Endothelial cell of umbilical vein (primary cell): ENCODE data around the gene GNAZ. TPM values are rescaled to one million over a fixed set of nuclear protein-coding genes. Genes with fewer than 3 reads are reported as not detected.

Source experiments
- BruUV-seq: library from RNA; stranded (reverse); fragments of 400-500 nt; replicated peaks from 2 replicates; lab custom pipeline; 2021; lab: Mats Ljungman, UMichigan
- CTCF ChIA-PET: fragments of 300-600, 350-600 bp; sonication (Branson Sonifier 250); formaldehyde crosslinking; loops from one replicate; lab custom pipeline; 2021; ENCODE audit warnings: antibody characterized with exemption, inconsistent platforms; lab: Charles Lee
- POLR2A ChIA-PET: fragments of 300-600, 350-600 bp; sonication (Branson Sonifier 250); formaldehyde crosslinking; loops from one replicate; lab custom pipeline; 2021; ENCODE audit warnings: antibody characterized with exemption, inconsistent platforms; lab: Charles Lee
- DNase-seq: peaks from one replicate; pipeline ENCODE4 v3.0.0-alpha.2; 2011; ENCODE audit warnings: low read depth, low spot score
- FAIRE-seq: peaks from 2 replicates; lab custom pipeline; 2011; peaks lifted over from hg19 to GRCh38; lab: Jason Lieb, UNC
- H2AFZ ChIP-seq: 2 replicates; pipeline ENCODE4 v1.6.0; 2012; ENCODE audit warnings: low read depth, low read length, control low read depth, inconsistent platforms
- H3K27ac ChIP-seq: 2 replicates; pipeline ENCODE4 v1.5.1; 2011; ENCODE audit warnings: low read depth, mild to moderate bottlenecking, control low read depth, low read length, moderate library complexity; ENCODE audit not compliant: insufficient read depth
- H3K27me3 ChIP-seq, 2 experiments: 2 replicates each; pipeline versions ENCODE4 v1.6.0 to v1.6.1; 2011; ENCODE audit warnings: low read length in 2 of 2, mixed read lengths in 1 of 2; ENCODE audit not compliant: control insufficient read depth in 2 of 2, insufficient read depth in 2 of 2
- H3K36me3 ChIP-seq, 2 experiments: 2 replicates in 1 of 2; 3 replicates in 1 of 2; pipeline ENCODE4 v1.5.1; 2011; ENCODE audit warnings: low read length in 2 of 2, mild to moderate bottlenecking in 1 of 2, moderate library complexity in 1 of 2; ENCODE audit not compliant: control insufficient read depth in 2 of 2, insufficient read depth in 2 of 2; ENCODE audit errors: extremely low read depth in 1 of 2
- H3K4me1 ChIP-seq: 3 replicates; pipeline ENCODE4 v1.5.1; 2011; ENCODE audit warnings: mild to moderate bottlenecking, low read length; ENCODE audit not compliant: control insufficient read depth, insufficient read depth; ENCODE audit errors: extremely low read depth
- H3K4me2 ChIP-seq: 2 replicates; pipeline ENCODE4 v1.6.1; 2011; ENCODE audit warnings: low read length, control low read depth, mixed read lengths; ENCODE audit not compliant: insufficient read depth
- H3K4me3 ChIP-seq, 3 experiments: fragments of 200-600 bp in 1 of 3; sonication (generic), shearing (Covaris generic) in 1 of 3; replicated peaks in 1 of 3; 2 replicates each; pipeline ENCODE4 v1.5.1; 2011 to 2016; ENCODE audit warnings: control low read depth in 3 of 3, low read length in 3 of 3, mild to moderate bottlenecking in 2 of 3, inconsistent platforms in 1 of 3, low read depth in 1 of 3, moderate library complexity in 1 of 3; ENCODE audit not compliant: insufficient read depth in 1 of 3
- H3K79me2 ChIP-seq: 2 replicates; pipeline ENCODE4 v1.6.0; 2012; ENCODE audit warnings: low read length, inconsistent platforms; ENCODE audit not compliant: control insufficient read depth, insufficient read depth
- H3K9ac ChIP-seq: replicated peaks from 2 replicates; pipeline ENCODE3; 2011; ENCODE audit warnings: low read length, control low read depth; ENCODE audit not compliant: insufficient read depth; ENCODE audit errors: extremely low read depth
- H3K9me1 ChIP-seq: replicated peaks from 3 replicates; pipeline ENCODE4 v1.6.0; 2011; ENCODE audit warnings: mild to moderate bottlenecking, low read length; ENCODE audit not compliant: control insufficient read depth, insufficient read depth; ENCODE audit errors: extremely low read depth
- H3K9me3 ChIP-seq: replicated peaks from 2 replicates; pipeline ENCODE4 v1.5.1; 2012; ENCODE audit warnings: low read length, inconsistent platforms; ENCODE audit not compliant: control insufficient read depth, insufficient read depth
- H4K20me1 ChIP-seq: replicated peaks from 2 replicates; pipeline ENCODE3; 2011; ENCODE audit warnings: mild to moderate bottlenecking, low read length; ENCODE audit not compliant: control insufficient read depth, insufficient read depth; ENCODE audit errors: extremely low read depth
- EZH2 ChIP-seq: IDR thresholded peaks from 2 replicates; pipeline ENCODE4 v1.6.1; 2012; ENCODE audit warnings: borderline replicate concordance, low read depth, mild to moderate bottlenecking, moderate library complexity, low read length, inconsistent platforms; ENCODE audit not compliant: severe bottlenecking
- FOS ChIP-seq: IDR thresholded peaks from 2 replicates; pipeline ENCODE4 v1.6.1; 2011; ENCODE audit warnings: mild to moderate bottlenecking, low read length, moderate library complexity, borderline replicate concordance; ENCODE audit not compliant: insufficient read depth
- GATA2 ChIP-seq: IDR thresholded peaks from 2 replicates; pipeline ENCODE4 v1.7.0; 2011; ENCODE audit warnings: low read depth, mild to moderate bottlenecking, moderate library complexity, mixed read lengths, low read length; ENCODE audit not compliant: insufficient read length, insufficient read depth
- JUN ChIP-seq: IDR thresholded peaks from 2 replicates; pipeline ENCODE4 v1.6.1; 2011; ENCODE audit warnings: borderline replicate concordance, low read depth; ENCODE audit not compliant: insufficient read length, insufficient read depth
- MYC ChIP-seq: IDR thresholded peaks from one replicate; pipeline ENCODE4 v1.6.1; 2011; ENCODE audit warnings: mild to moderate bottlenecking, low read depth, low read length
- POLR2A ChIP-seq: IDR thresholded peaks from 2 replicates; pipeline ENCODE4 v1.6.1; 2012; ENCODE audit warnings: low read depth, mild to moderate bottlenecking, control low read depth, low read length
- POLR2AphosphoS5 ChIP-seq: IDR thresholded peaks from 2 replicates; pipeline ENCODE4 v1.6.1; 2012; ENCODE audit warnings: low read depth, mild to moderate bottlenecking, control low read depth, low read length, moderate library complexity; ENCODE audit not compliant: insufficient read depth
- dilution Hi-C: fragments of 300-500 bp; cut with MboI; formaldehyde crosslinking; loops from one replicate; pipeline ENCODE4 v1.15.0; 2019; ENCODE audit warnings: low sequenced_read_pairs; ENCODE audit not compliant: extremely low pct_ligation_motif_present
- intact Hi-C: fragments of 100-400 bp; cut with micrococcal nuclease; formaldehyde crosslinking; loops from one replicate; pipeline ENCODE4 v1.10.0; 2022
- polyA plus RNA-seq, 4 experiments: library from polyadenylated mRNA; depleted of rRNA in 3 of 4; stranded (reverse) in 3 of 4; unstranded in 1 of 4; fragments of >200 nt; gene quantifications; 2 replicates each; pipeline versions ENCODE4 v1.2.1 to v1.2.3, GENCODE V29; 2011 to 2012; ENCODE audit warnings: missing spikeins in 1 of 4
- total RNA-seq: library from RNA; stranded (reverse); gene quantifications from 2 replicates; pipeline ENCODE4 v1.2.3, GENCODE V29; 2021
- TF ChIP-seq, protein P1 (sequence below): IDR thresholded peaks from 2 replicates; pipeline ENCODE4 v1.6.1; 2011; ENCODE audit not compliant: insufficient read depth, insufficient read length
- TF ChIP-seq, protein P2 (sequence below), 2 donors: IDR thresholded peaks; 1 replicate in 1 of 2; 2 replicates in 1 of 2; pipeline ENCODE4 v1.5.1; 2011; ENCODE audit warnings: low read length in 2 of 2, mild to moderate bottlenecking in 2 of 2, moderate library complexity in 2 of 2, control low read depth in 1 of 2, inconsistent platforms in 1 of 2, low read depth in 1 of 2; ENCODE audit not compliant: insufficient read depth in 1 of 2; ENCODE audit errors: extremely low read depth in 1 of 2

The GNAZ gene
- total and polyA plus RNA-seq, 2 donors (not counting 3 experiments of a cell fraction or from before 2014, with no cell fraction given) = 0.44 to 0.86 TPM

DNA sequence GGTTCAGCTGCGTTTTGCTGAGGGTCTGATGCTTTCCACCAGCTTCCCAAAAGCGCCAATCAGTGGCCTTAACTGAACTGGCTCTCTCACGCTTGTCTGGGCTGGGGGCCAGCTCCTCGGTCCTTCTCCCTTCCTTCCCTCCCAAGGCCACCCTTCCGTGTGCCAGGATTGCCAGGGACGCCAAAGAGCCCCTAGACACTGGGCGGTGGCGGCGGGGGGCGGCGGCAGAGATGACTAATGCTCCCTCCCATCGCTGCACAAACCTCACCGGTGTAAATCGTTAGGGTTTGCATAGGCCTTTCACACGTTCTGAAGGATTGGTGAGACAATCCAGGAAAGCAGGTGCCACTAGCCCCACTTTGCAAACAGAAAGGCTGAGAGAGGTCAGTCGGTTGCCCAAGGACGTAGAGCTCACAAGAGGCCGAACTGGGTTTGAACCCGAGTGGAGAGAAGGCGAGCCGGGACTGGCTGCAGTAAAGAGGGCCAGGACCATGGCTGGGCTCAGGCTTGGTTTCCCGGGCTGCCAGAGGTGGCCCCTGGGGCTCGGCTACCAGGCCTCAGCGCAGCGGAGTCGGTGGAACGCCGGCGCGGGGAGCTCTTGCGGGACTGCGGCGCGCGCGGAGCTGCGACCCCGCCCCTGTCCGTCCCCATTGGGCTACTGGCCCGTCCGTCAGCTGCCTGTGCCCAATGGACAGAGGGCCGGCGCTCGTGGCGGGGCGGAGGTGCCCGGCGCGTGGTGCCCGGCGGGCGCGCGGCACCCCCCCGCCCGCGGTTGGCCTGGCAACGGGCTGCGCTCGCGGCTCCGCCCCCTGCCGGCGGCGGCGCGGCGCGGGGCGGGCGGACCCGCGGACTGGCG, 589 bp upstream of the GNAZ start:
- Histone ChIP-seq H3K27ac (no peak overlapping the region), H3K27me3 (peaks cover 0 to 3% of the 10 kb centered on the region in 2 experiments), H3K36me3 (no peaks in the 10 kb centered on the region), H3K79me2 (no peaks in the 10 kb centered on the region), H3K4me3 (peak overlapping the region; percentile 40 to 76 (median 64)), H3K4me1 (peaks cover 6% of the 10 kb centered on the region), H2AFZ (peak overlapping the region; percentile 99), H3K9me1 (no peaks in the 10 kb centered on the region), H3K4me2 (peak overlapping the region; percentile 96), H3K9me3 (no peaks in the 10 kb centered on the region), H3K9ac (no peak overlapping the region), H4K20me1 (no peaks in the 10 kb centered on the region)
- DNase-seq (peak; percentile 88), FAIRE-seq (peak; percentile 69)
- intact Hi-C loops (no loop called here), dilution Hi-C loops (no loop called here)
- no TSS peak for BruUV-seq
- ChIA-PET CTCF (interaction anchor here (0.6 to 2.4 kb wide), 8 partner anchors 10 to 316 kb away, joined by 3 to 7 read pairs (median 5); no protein-coding TSS in a partner anchor), POLR2A (interaction anchor here (0.6 kb wide), 1 partner anchor 23 kb away, joined by 6 read pairs; no protein-coding TSS in a partner anchor)
- TF ChIP-seq MYC (no peak), POLR2A (no peak), POLR2AphosphoS5 (no peak), EZH2 (no peak), JUN (no peak), GATA2 (no peak), FOS (no peak)
- TF ChIP-seq, protein P1, sequence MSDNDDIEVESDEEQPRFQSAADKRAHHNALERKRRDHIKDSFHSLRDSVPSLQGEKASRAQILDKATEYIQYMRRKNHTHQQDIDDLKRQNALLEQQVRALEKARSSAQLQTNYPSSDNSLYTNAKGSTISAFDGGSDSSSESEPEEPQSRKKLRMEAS = no peak
- TF ChIP-seq, protein P2, sequence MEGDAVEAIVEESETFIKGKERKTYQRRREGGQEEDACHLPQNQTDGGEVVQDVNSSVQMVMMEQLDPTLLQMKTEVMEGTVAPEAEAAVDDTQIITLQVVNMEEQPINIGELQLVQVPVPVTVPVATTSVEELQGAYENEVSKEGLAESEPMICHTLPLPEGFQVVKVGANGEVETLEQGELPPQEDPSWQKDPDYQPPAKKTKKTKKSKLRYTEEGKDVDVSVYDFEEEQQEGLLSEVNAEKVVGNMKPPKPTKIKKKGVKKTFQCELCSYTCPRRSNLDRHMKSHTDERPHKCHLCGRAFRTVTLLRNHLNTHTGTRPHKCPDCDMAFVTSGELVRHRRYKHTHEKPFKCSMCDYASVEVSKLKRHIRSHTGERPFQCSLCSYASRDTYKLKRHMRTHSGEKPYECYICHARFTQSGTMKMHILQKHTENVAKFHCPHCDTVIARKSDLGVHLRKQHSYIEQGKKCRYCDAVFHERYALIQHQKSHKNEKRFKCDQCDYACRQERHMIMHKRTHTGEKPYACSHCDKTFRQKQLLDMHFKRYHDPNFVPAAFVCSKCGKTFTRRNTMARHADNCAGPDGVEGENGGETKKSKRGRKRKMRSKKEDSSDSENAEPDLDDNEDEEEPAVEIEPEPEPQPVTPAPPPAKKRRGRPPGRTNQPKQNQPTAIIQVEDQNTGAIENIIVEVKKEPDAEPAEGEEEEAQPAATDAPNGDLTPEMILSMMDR (IDR thresholded peaks at IDR 0.05; ENCODE audit: extremely low read depth in 1 of 2, insufficient read depth in 1 of 2, low read depth in 1 of 2, low read length in 2 of 2) = no peak
